Keratinocyte (primary cell): ENCODE data around the gene CCL1. TPM values are rescaled to one million over a fixed set of nuclear protein-coding genes. Genes with fewer than 3 reads are reported as not detected.

Experiments
- DNase-seq: peaks from one replicate; pipeline ENCODE4 v3.0.0-alpha.2; 2011; ENCODE audit warnings: low read depth, missing footprints, low spot score
- FAIRE-seq: peaks from 2 replicates; lab custom pipeline; 2011; peaks lifted over from hg19 to GRCh38; lab: Jason Lieb, UNC
- H2AFZ ChIP-seq: 2 replicates; pipeline ENCODE4 v1.6.0; 2012; ENCODE audit warnings: low read length, control low read depth, inconsistent platforms; ENCODE audit not compliant: control insufficient read depth
- H3K27ac ChIP-seq: 2 replicates; pipeline ENCODE4 v1.5.1; 2011; ENCODE audit warnings: low read length; ENCODE audit not compliant: control insufficient read depth, insufficient read depth
- H3K27me3 ChIP-seq: 3 replicates; pipeline ENCODE4 v1.6.0; 2011; ENCODE audit warnings: low read length; ENCODE audit not compliant: control insufficient read depth, insufficient read depth; ENCODE audit errors: extremely low read depth
- H3K36me3 ChIP-seq, 2 experiments: 2 replicates in 1 of 2; 3 replicates in 1 of 2; pipeline ENCODE4 v1.5.1; 2011; ENCODE audit warnings: low read length in 2 of 2, mild to moderate bottlenecking in 1 of 2; ENCODE audit not compliant: control insufficient read depth in 2 of 2, insufficient read depth in 2 of 2; ENCODE audit errors: extremely low read depth in 1 of 2
- H3K4me1 ChIP-seq: 3 replicates; pipeline ENCODE4 v1.5.1; 2011; ENCODE audit warnings: low read length; ENCODE audit not compliant: control insufficient read depth, insufficient read depth; ENCODE audit errors: extremely low read depth
- H3K4me2 ChIP-seq: 3 replicates; pipeline ENCODE4 v1.6.0; 2011; ENCODE audit warnings: low read depth, low read length; ENCODE audit not compliant: control insufficient read depth, insufficient read depth; ENCODE audit errors: extremely low read depth
- H3K4me3 ChIP-seq, 3 experiments: fragments of 200-600 bp in 1 of 3; sonication (generic) in 1 of 3; 2 replicates in 2 of 3; 3 replicates in 1 of 3; pipeline ENCODE4 v1.5.1; 2011 to 2016; ENCODE audit warnings: low read length in 3 of 3, mild to moderate bottlenecking in 3 of 3, control low read depth in 2 of 3, inconsistent platforms in 1 of 3, low read depth in 1 of 3, mixed read lengths in 1 of 3, mixed run types in 1 of 3, moderate library complexity in 1 of 3; ENCODE audit not compliant: control insufficient read depth in 2 of 3, insufficient read depth in 2 of 3; ENCODE audit errors: extremely low read depth in 1 of 3
- H3K79me2 ChIP-seq: 2 replicates; pipeline ENCODE4 v1.6.0; 2012; ENCODE audit warnings: low read length; ENCODE audit not compliant: control insufficient read depth, insufficient read depth
- H3K9ac ChIP-seq: 3 replicates; pipeline ENCODE4 v1.6.0; 2011; ENCODE audit warnings: low read length; ENCODE audit not compliant: control insufficient read depth, insufficient read depth; ENCODE audit errors: extremely low read depth
- H3K9me1 ChIP-seq: 3 replicates; pipeline ENCODE4 v1.6.0; 2011; ENCODE audit warnings: low read length; ENCODE audit not compliant: control insufficient read depth, insufficient read depth; ENCODE audit errors: extremely low read depth
- H3K9me3 ChIP-seq: 2 replicates; pipeline ENCODE4 v1.5.1; 2012; ENCODE audit warnings: low read depth, low read length; ENCODE audit not compliant: control insufficient read depth
- H4K20me1 ChIP-seq: 3 replicates; pipeline ENCODE4 v1.6.0; 2011; ENCODE audit warnings: low read length; ENCODE audit not compliant: control insufficient read depth, insufficient read depth; ENCODE audit errors: extremely low read depth
- CTCF ChIP-seq, 3 experiments: IDR thresholded peaks in 1 of 3; conservative IDR thresholded peaks in 1 of 3; optimal IDR thresholded peaks in 1 of 3; 2 replicates in 2 of 3; 3 replicates in 1 of 3; pipeline versions ENCODE3 to v1.5.1; 2011; ENCODE audit warnings: low read length in 3 of 3, mild to moderate bottlenecking in 3 of 3, moderate library complexity in 2 of 3, control low read depth in 1 of 3, inconsistent platforms in 1 of 3; ENCODE audit not compliant: insufficient read depth in 2 of 3; ENCODE audit errors: extremely low read depth in 1 of 3
- EZH2 ChIP-seq: IDR thresholded peaks from one replicate; pipeline ENCODE4 v1.6.1; 2012; ENCODE audit warnings: inconsistent platforms, mild to moderate bottlenecking, low read length, moderate library complexity
- dilution Hi-C: fragments of 300-500 bp; cut with MboI; formaldehyde crosslinking; loops from one replicate; pipeline ENCODE4 v1.7.0; 2020; ENCODE audit warnings: low sequenced_read_pairs; ENCODE audit not compliant: extremely low pct_ligation_motif_present
- polyA plus RNA-seq, 5 experiments: library from polyadenylated mRNA; depleted of rRNA in 3 of 5; stranded (reverse) in 3 of 5; stranded (forward) in 1 of 5; unstranded in 1 of 5; fragments of >200 nt; gene quantifications; 1 replicate in 1 of 5; 2 replicates in 3 of 5; 3 replicates in 1 of 5; pipeline versions ENCODE4 v1.2.1 to v1.2.3, GENCODE V29; 2011 to 2012; ENCODE audit warnings: missing spikeins in 2 of 5, low read depth in 1 of 5, low replicate concordance in 1 of 5

CCL1 gene
- polyA plus RNA-seq, 1 donor (not counting 4 experiments of a cell fraction or from before 2014, with no cell fraction given) = not detected

- no peak for DNase-seq
- Histone ChIP-seq H3K4me1 (no peaks in the 10 kb centered on the region), H3K27ac (no peak overlapping the region), H3K9me1 (no peaks in the 10 kb centered on the region), H3K36me3 (no peaks in the 10 kb centered on the region), H3K9me3 (no peaks in the 10 kb centered on the region), H3K9ac (no peak overlapping the region), H4K20me1 (no peaks in the 10 kb centered on the region), H3K79me2 (no peaks in the 10 kb centered on the region), H3K4me2 (no peak overlapping the region), H3K27me3 (no peaks in the 10 kb centered on the region), H3K4me3 (no peak overlapping the region), H2AFZ (no peak overlapping the region)
- dilution Hi-C loops = loop anchor here (25.0 kb wide), 1 partner anchor 139 kb away; no protein-coding TSS in a partner anchor
- FAIRE-seq = no peak
- TF ChIP-seq CTCF (optimal IDR thresholded peaks at IDR 0.05 in 1 of 3, IDR thresholded peaks at IDR 0.05 in 1 of 3, conservative IDR thresholded peaks at IDR 0.05 in 1 of 3; ENCODE audit: extremely low read depth in 1 of 3, insufficient read depth in 2 of 3, low read length in 3 of 3) = no peak
- no peak for TF ChIP-seq EZH2
These were observed 11.9 kb downstream of the CCL1 start for GRCh38 chr17:34351096-34351495.

- no peaks in the 10 kb centered on the region for H3K36me3 ChIP-seq
- FAIRE-seq (no peak), DNase-seq (no peak)
- no peak overlapping the region for H2AFZ ChIP-seq
- no peak overlapping the region for H3K9ac ChIP-seq
- H3K27me3 ChIP-seq = no peaks in the 10 kb centered on the region
- H3K79me2 ChIP-seq = no peaks in the 10 kb centered on the region
- no peaks in the 10 kb centered on the region for H4K20me1 ChIP-seq
- dilution Hi-C loops = loop anchor here (25.0 kb wide), 1 partner anchor 137 kb away; no protein-coding TSS in a partner anchor
- no peak overlapping the region for H3K4me3 ChIP-seq
- no peaks in the 10 kb centered on the region for H3K9me3 ChIP-seq
- TF ChIP-seq CTCF (optimal IDR thresholded peaks at IDR 0.05 in 1 of 3, IDR thresholded peaks at IDR 0.05 in 1 of 3, conservative IDR thresholded peaks at IDR 0.05 in 1 of 3; ENCODE audit: extremely low read depth in 1 of 3, insufficient read depth in 2 of 3, low read length in 3 of 3) (no peak), EZH2 (no peak)
- no peaks in the 10 kb centered on the region for H3K9me1 ChIP-seq
- no peak overlapping the region for H3K27ac ChIP-seq
- H3K4me1 ChIP-seq = no peaks in the 10 kb centered on the region
- H3K4me2 ChIP-seq = no peak overlapping the region
These were observed 13.3 kb downstream of the CCL1 start for GRCh38 chr17:34349751-34350150.
